Measurements from ENCODE around the gene ARIH1.
A peak's percentile ranks its signal among the peaks of the same experiment; 100 is the strongest.

ARIH1 gene

GRCh38 chr15:72487070-72487797 lies 13.1 kb downstream of the ARIH1 start:
- DNase-seq = no peak

DNA sequence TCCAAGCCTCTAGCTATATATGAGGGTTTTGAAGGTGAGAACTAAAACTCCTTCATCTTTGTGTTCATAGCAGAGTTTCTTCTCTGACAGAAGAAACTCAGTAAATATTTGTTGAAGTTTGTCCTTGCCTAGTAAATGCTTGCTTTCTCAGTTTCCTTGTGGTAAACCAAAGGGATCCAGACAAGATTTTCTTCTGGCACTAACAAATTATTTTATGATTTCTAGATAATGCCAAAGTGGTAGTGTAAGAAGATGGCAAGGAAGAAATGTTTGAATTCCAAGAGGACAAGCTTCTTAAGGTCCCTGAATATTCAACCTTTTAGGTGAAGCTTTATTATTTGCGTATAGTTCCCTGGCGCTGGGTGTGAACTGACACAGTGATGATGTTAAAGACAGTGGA lies 14.4 kb downstream of the ARIH1 start:
- DNase-seq = no peak

- no peak for DNase-seq
These were observed 15.9 kb downstream of the ARIH1 start for GRCh38 chr15:72489943-72490554.

DNA sequence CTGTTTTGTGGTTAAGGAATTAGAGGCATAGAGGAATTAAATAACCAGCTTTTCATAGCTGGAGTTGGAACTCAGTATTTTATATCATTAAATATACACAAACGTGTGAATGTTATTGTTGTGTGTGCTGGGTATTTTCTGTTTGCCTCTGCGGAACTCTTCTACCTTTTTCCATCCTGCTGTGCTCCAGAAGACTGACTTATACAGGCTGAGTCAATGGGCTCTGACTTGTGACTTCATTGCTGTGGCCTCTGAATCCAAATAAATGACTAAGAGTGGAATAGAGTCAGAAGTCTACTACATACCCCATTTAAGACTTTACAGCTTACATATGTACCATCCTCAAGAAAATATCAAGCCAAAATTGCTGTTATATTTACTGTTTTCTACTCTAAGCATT lies 17.6 kb downstream of the ARIH1 start:
- no peak for DNase-seq

DNA sequence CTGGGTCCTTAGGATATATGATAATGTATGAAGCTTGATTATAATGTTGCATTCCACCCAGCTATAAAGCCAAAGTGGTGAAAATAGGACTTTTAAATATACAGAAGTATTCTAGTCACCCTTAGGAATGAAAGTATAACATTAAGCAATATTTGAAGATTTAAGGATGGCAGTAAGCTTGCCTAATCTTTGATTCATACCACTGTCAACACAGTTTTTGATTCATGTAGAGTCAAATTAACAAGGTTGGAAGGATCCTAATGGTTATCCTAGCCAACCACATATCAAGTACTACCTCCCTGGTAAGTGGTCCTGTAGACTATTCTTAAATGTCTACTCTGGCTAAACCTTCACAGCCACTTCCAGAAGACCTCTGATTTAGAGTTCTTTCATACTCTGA lies 18.6 kb downstream of the ARIH1 start:
- DNase-seq = no peak

DNA sequence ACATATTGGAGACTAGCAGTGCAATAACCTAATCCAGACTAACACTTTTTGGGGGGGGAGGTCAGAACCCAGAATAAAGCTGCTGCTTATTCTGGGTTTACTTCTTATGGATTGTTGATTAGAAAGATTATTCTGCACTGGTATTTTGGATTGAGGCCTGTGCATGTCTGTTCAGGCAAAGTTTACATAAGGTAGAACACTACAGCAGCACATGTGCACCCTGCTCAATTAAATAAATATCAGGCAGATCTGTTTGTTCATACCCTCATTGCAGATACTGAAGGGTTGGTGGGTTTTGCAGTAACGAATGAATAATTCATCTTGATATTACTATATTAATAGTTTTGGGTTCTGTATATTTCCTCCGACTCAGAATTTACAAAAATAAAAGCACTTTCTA lies 19.1 kb downstream of the ARIH1 start:
- DNase-seq = no peak

DNA sequence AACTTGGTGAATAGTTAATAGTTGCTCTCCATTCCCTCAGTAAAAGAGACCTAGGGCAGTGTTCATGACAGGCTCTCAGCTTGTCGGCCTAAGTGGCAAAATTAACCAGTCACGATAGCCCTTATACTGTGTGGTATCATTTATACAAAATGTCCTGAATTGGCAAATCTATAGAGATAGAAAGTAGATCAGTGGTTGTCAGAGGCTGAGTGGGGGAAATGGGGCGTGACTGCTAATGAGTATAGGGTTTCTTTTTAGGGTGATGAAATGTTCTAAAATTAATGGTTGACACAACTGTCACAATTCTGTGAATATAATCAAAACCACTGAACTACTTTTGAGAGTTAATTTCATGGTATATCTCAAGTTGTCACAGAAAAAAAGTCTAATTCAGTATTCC lies 20.9 kb downstream of the ARIH1 start:
- no peak for DNase-seq

DNA sequence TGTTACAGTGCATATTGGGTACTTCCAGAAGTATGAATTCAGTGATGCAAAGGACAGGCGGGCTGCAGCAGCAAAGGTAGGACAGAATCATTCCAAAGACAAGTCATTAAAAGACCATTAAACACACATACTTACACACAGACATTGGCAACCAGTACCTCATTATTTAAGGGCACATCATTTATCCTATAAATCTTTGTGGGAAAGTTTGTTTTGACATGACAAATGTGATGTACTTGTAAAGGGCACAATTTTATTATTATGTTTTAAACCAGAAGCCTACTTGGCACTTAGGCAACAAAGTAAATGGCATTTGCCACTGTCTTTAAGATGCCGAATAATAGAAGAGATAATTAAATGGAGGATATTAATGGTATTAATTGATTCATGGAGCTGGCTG lies 22.7 kb downstream of the ARIH1 start:
- no peak for DNase-seq

GRCh38 chr15:72497402-72497801 lies 23.3 kb downstream of the ARIH1 start:
- no peak for DNase-seq

DNA sequence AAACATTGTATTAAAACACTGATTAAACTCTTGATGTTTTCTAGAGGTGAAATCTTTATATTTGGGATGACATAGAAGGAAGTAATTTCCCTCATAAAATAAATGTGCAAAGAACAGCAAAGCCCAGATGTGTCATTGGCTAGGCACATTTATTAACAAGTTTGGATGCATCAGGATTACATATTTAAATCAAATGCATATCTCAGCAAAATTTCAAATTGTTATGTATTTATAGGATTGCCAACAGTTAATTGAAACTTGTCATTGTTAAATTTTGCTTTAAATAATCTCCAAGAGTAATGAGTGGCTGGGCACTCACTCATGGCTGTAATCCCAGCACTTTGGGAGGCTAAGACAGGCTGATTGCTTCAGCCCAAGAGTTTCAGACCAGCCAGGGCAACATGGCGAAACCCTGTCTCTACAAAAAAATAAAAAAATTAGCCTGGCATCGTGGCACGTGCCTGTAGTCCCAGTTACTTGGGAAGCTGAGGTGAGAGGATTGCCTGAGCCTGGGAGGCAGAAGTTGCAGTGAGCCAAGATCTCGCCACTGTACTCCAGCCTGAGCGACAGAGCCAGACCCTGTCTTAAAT lies 28.2 kb downstream of the ARIH1 start:
- no peak for DNase-seq

DNA sequence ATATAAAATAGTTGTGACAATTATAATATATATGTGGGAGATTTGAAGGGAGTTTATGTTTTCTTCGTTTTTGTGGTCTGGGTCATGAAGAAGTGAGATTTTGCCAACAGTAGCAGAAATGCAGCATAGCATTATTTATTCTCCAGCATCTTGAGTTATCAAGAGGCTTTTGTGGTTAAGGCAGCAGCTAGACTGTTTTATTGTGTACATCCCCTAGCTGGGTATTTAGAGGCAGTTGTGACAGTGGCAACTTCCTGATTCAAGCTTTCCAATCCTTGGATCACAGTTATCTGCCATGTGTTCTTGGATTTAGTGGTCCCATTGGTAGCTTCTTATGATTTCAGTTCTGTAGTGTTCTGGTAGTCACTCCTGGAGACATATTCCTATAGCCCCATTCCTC lies 29.0 kb downstream of the ARIH1 start:
- DNase-seq = no peak

GRCh38 chr15:72507402-72508092 lies 33.4 kb downstream of the ARIH1 start:
- DNase-seq = no peak

GRCh38 chr15:72509484-72509883 lies 35.4 kb downstream of the ARIH1 start:
- no peak for DNase-seq

- no peak for DNase-seq
These were observed 37.4 kb downstream of the ARIH1 start for GRCh38 chr15:72511536-72511935.

GRCh38 chr15:72515591-72516389 lies 41.7 kb downstream of the ARIH1 start:
- DNase-seq = no peak

DNA sequence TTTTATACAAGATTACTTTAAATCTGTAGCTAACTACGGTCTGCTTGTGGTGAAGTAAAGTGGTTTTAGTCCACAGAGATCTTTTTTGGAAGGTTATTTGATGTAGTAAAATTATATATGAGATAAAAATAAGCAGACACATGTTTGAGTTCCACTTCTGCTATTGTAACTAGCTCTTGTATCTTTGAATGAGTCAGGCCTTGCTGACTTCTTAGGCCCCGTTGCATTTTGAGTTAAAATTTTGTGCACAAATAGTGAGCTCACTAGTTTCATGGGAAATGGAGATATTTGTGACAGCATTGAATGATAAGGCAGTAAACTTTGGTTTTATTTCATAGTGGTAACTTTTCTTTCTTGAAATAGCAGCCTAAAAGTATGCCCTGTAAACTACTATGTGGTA lies 42.6 kb downstream of the ARIH1 start:
- DNase-seq = no peak

- DNase-seq = peak; percentile 31
These were observed 47.6 kb downstream of the ARIH1 start for GRCh38 chr15:72521682-72522081.

DNA sequence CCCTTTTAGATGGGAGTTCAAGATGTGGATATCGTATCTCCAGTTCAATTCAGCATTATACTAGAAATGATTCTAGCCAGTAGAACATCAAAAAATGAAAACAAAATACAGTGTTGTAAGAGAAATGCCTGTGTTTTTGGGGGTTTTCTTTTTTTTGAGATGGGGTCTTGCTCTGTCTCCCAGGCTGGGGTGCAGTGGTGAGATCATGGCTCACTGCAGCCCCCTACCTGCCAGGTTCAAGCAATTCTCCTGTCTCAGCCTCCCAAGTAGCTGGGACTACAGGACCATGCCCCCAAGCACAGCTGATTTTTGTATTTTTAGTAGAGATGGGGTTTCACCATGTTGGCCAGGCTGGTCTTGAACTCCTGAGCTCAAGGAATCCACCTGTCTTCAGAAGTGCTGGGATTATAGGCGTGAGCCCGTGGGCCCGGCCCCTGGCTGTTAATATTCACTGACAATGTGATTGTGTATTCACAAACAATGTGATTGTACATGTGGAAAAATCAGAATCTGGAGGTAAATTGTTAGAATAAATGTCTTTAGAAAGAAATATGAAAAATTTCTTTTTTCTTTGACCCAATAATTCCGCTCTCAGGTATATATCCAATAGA lies 59.0 kb downstream of the ARIH1 start:
- DNase-seq = peak; percentile 43

- DNase-seq = peak; percentile 62
These were observed 60.4 kb downstream of the ARIH1 start for GRCh38 chr15:72534523-72534922.

DNA sequence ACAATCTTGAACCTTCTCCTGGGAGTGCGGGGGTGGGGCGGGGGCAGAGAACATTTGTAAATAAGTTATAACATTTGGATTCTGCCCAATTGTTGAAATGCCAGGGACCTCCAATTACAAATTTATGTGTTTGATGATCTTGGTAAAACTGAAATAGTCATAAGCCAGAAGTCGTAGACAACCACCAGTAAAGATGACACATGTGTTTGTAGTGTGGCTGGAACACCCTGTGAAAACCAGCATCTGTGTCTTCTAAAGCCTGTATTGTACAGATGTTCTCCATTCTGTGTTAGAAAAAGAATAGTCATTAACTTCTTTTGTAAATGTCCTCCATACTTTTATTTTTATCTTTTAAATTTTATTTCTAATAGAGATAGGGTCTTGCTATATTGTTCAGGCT lies 61.8 kb downstream of the ARIH1 start:
- no peak for DNase-seq

DNA sequence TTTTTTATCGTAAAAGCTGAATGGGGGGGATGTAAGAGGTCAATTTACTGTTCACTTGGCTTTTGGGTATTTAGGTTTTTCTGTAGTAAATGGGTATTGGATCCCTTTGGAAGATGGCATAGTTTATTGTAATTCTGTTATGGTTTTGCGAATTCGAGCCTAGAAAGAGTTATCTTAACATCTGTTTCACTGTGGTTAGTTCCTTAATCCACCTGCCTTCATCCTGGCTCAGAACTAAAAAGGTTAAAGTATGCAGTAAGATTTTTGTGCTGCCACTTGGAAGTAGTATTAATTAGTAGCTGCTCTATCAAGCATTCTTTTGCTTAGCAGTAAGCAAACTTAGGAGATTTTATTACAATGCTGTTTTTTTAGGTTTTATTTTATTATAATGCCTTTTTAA lies 62.4 kb downstream of the ARIH1 start:
- no peak for DNase-seq

DNA sequence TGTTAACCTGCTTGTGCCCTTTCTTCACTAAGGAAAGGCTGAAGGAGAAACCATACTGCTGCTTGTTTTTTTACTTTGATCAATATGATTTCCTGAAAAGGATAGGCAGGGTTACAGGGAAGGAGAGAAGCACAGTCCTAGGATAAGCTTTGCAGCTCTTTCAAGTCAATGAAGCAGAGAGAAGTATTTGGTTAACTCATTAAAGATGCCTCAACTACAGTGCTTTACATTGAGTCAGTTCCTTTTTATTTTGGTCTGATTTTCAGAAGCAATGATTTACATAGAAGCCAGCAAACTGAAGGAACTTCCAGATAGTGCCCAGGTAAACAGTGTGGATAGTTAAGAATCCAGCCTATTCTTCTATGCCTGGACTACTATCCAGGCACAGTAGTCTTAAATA lies 64.8 kb downstream of the ARIH1 start:
- no peak for DNase-seq
